ENCODE measurements around the gene FBXL15. TPM values are rescaled to one million over a fixed set of nuclear protein-coding genes. Genes with fewer than 3 reads are reported as not detected.

FBXL15 gene
- total and polyA plus RNA-seq, 2 donors (not counting 3 experiments of a cell fraction or from before 2014, with no cell fraction given): 9.9 to 15.3 TPM

- Histone ChIP-seq H3K9ac (replicated peaks; ENCODE audit: extremely low read depth, insufficient read depth, low read length) (peak overlapping the region; percentile 78), H4K20me1 (replicated peaks; ENCODE audit: control insufficient read depth, extremely low read depth, insufficient read depth, low read length) (no peaks in the 10 kb centered on the region), H3K4me1 (ENCODE audit: control insufficient read depth, extremely low read depth, insufficient read depth, low read length) (peaks cover 7% of the 10 kb centered on the region), H3K4me3 (replicated peaks in 1 of 3; ENCODE audit: insufficient read depth in 1 of 3, low read depth in 1 of 3, low read length in 3 of 3) (peak overlapping the region; percentile 53 to 87 (median 66)), H2AFZ (ENCODE audit: low read depth, low read length) (peak overlapping the region; percentile 47), H3K36me3 (ENCODE audit: control insufficient read depth in 2 of 2, extremely low read depth in 1 of 2, insufficient read depth in 2 of 2, low read length in 2 of 2) (no peaks in the 10 kb centered on the region), H3K27ac (ENCODE audit: insufficient read depth, low read depth, low read length) (peak overlapping the region; percentile 17), H3K79me2 (ENCODE audit: control insufficient read depth, insufficient read depth, low read length) (peaks cover 9% of the 10 kb centered on the region), H3K9me1 (replicated peaks; ENCODE audit: control insufficient read depth, extremely low read depth, insufficient read depth, low read length) (no peaks in the 10 kb centered on the region), H3K27me3 (ENCODE audit: control insufficient read depth in 2 of 2, insufficient read depth in 2 of 2, low read length in 2 of 2) (peaks cover 11 to 22% of the 10 kb centered on the region in 2 experiments), H3K9me3 (replicated peaks; ENCODE audit: control insufficient read depth, insufficient read depth, low read length) (no peaks in the 10 kb centered on the region), H3K4me2 (ENCODE audit: insufficient read depth, low read length) (peak overlapping the region; percentile 78)
- no TSS peak for BruUV-seq (replicated peaks)
- DNase-seq (ENCODE audit: low read depth, low spot score) (no peak), FAIRE-seq (peak; percentile 46)
- ChIA-PET CTCF (interaction anchor here (0.7 to 2.4 kb wide), 9 partner anchors 10 to 262 kb away, joined by 3 to 25 read pairs (median 5); partner anchors contain the start of genes ACTR1A and FBXL15), POLR2A (interaction anchor here (0.8 to 1.1 kb wide), 2 partner anchors 11 to 44 kb away, joined by 5 to 6 read pairs; partner anchors contain the start of gene FBXL15)
- dilution Hi-C loops (cut with MboI; ENCODE audit: extremely low pct_ligation_motif_present, low sequenced_read_pairs): no loop called here
- intact Hi-C loops (cut with micrococcal nuclease): loop anchor here (1.0 kb wide), 1 partner anchor 9 kb away; no protein-coding TSS in a partner anchor
- TF ChIP-seq CTCF (IDR thresholded peaks at IDR 0.05; ENCODE audit: extremely low read depth in 1 of 2, insufficient read depth in 1 of 2, low read depth in 1 of 2, low read length in 2 of 2) (no peak), POLR2A (IDR thresholded peaks at IDR 0.05; ENCODE audit: low read depth, low read length) (no peak), JUN (IDR thresholded peaks at IDR 0.05; ENCODE audit: borderline replicate concordance, insufficient read depth, insufficient read length, low read depth) (no peak), MYC (IDR thresholded peaks at IDR 0.05; ENCODE audit: low read depth, low read length) (no peak), EZH2 (IDR thresholded peaks at IDR 0.05; ENCODE audit: borderline replicate concordance, low read depth, low read length, severe bottlenecking) (no peak), POLR2AphosphoS5 (IDR thresholded peaks at IDR 0.05; ENCODE audit: insufficient read depth, low read depth, low read length) (no peak), GATA2 (IDR thresholded peaks at IDR 0.05; ENCODE audit: insufficient read depth, insufficient read length, low read depth, low read length) (no peak)
- TF ChIP-seq, protein P1, sequence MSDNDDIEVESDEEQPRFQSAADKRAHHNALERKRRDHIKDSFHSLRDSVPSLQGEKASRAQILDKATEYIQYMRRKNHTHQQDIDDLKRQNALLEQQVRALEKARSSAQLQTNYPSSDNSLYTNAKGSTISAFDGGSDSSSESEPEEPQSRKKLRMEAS (IDR thresholded peaks at IDR 0.05; ENCODE audit: insufficient read depth, insufficient read length): no peak
Measured at GRCh38 chr10:102431452-102432124, 11.0 kb downstream of the FBXL15 start.
